ENCODE results near the gene ABHD13. TPM values are rescaled to one million over a fixed set of nuclear protein-coding genes. Genes with fewer than 3 reads are reported as not detected.

ABHD13 gene
- total RNA-seq, 1 experiment from 2014 or later: 6.2 TPM

DNA sequence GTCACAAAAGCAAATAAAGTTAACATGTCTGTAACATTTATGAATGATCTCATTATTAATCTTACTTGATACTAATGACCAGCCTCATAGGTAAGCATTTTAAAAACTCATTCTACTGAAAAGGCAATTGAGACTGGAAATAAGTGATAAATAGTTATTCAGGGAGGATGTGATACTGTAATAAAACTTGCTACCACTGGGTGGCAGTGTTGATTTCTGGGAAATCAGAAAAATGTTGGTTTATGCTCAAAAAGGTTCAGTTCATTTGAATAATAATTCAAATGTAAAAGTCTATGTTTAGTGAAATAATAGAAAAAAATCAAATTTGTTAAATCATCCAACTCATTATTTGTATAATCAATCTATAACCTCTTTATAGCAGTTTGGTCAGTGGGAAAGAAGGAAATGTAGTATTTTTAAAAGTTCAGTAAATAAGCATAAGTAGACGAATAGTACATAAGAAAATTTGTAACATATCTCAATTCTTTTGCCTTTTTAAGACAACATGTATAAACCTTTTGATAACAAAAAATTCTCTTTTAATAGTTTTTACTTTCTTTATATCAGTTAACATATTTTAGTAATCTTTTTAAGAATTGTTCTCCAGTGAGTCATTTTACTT is 9.6 kb downstream of the ABHD13 start:
- BruUV-seq (replicated peaks): no TSS peak
- Mint-ChIP-seq H3K27ac (ENCODE audit: low read depth, unreplicated experiment) (no peak overlapping the region), H3K4me1 (ENCODE audit: insufficient read depth, unreplicated experiment) (peaks cover 12% of the 10 kb centered on the region), H3K27me3 (ENCODE audit: insufficient read depth, unreplicated experiment) (no peaks in the 10 kb centered on the region), H3K36me3 (ENCODE audit: insufficient read depth, unreplicated experiment) (peaks cover 11% of the 10 kb centered on the region), H3K9me3 (ENCODE audit: unreplicated experiment) (no peaks in the 10 kb centered on the region), H3K4me3 (ENCODE audit: unreplicated experiment) (no peak overlapping the region)
- POLR2A ChIA-PET: no interaction called here
- TF ChIP-seq, protein P1, sequence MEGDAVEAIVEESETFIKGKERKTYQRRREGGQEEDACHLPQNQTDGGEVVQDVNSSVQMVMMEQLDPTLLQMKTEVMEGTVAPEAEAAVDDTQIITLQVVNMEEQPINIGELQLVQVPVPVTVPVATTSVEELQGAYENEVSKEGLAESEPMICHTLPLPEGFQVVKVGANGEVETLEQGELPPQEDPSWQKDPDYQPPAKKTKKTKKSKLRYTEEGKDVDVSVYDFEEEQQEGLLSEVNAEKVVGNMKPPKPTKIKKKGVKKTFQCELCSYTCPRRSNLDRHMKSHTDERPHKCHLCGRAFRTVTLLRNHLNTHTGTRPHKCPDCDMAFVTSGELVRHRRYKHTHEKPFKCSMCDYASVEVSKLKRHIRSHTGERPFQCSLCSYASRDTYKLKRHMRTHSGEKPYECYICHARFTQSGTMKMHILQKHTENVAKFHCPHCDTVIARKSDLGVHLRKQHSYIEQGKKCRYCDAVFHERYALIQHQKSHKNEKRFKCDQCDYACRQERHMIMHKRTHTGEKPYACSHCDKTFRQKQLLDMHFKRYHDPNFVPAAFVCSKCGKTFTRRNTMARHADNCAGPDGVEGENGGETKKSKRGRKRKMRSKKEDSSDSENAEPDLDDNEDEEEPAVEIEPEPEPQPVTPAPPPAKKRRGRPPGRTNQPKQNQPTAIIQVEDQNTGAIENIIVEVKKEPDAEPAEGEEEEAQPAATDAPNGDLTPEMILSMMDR (IDR thresholded peaks at IDR 0.05; ENCODE audit: unreplicated experiment): peak; percentile 56
- peak; percentile 46 for DNase-seq (ENCODE audit: unreplicated experiment)
- CTCF ChIA-PET: interaction anchor here (0.7 to 1.0 kb wide), 4 partner anchors 10 to 674 kb away, joined by 3 to 4 read pairs (median 4); no protein-coding TSS in a partner anchor
- intact Hi-C loops (cut with micrococcal nuclease): loop anchor here (2.0 to 5.0 kb wide), 3 partner anchors 95 to 670 kb away; no protein-coding TSS in a partner anchor

DNA sequence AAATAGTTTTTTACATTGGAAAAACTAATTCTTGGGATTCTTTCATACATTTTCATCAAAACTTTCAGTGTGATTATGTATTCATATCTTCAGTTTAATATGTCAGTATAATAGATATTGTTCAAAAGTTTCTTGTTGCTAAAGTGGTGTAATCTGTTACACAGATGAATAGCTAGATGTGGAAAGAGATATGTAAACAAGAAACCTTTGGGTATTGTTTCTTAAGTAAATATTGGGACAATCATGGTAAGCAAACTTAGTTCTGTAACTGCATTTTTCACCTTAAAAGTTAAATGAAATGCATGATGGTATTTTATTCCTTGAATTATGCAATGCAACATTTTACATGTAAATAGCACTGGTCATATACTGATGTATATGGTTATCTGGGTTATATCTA is 12.2 kb downstream of the ABHD13 start:
- no peak for DNase-seq (ENCODE audit: unreplicated experiment)
- intact Hi-C loops (cut with micrococcal nuclease): no loop called here
- peaks cover 11% of the 10 kb centered on the region for H3K36me3 Mint-ChIP-seq (ENCODE audit: insufficient read depth, unreplicated experiment)
- H3K27ac Mint-ChIP-seq (ENCODE audit: low read depth, unreplicated experiment): no peak overlapping the region
- peaks cover 8% of the 10 kb centered on the region for H3K4me1 Mint-ChIP-seq (ENCODE audit: insufficient read depth, unreplicated experiment)
- H3K27me3 Mint-ChIP-seq (ENCODE audit: insufficient read depth, unreplicated experiment): no peaks in the 10 kb centered on the region
- ChIA-PET CTCF (interaction anchor here (1.4 kb wide), 1 partner anchor 54 kb away, joined by 5 read pairs; no protein-coding TSS in a partner anchor), POLR2A (interaction anchor here (0.7 to 1.5 kb wide), 3 partner anchors 10 to 23 kb away, joined by 3 to 5 read pairs (median 4); no protein-coding TSS in a partner anchor)
- H3K9me3 Mint-ChIP-seq (ENCODE audit: unreplicated experiment): no peaks in the 10 kb centered on the region
- no peak overlapping the region for H3K4me3 Mint-ChIP-seq (ENCODE audit: unreplicated experiment)
- TF ChIP-seq, protein P1 (IDR thresholded peaks at IDR 0.05; ENCODE audit: unreplicated experiment): no peak
- BruUV-seq (replicated peaks): no TSS peak

DNA sequence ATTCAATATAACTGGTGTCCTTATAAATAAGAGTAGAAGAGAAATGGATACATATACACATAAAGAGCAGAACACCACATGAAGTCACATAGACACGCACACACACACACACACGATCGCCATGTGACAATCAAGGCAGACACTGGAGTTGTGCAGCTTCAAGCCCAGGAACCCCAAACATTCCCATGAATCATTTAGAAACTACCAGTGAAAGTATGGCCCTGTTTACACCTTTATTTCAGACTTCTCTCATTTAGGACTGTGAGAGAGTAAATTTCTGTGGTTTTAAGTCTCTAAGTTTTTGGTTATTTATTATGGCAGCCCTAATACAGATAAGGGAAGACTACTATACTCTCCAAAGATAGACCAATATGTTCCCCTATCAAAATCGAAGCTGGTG is 31.0 kb downstream of the ABHD13 start:
- Mint-ChIP-seq H3K9me3 (ENCODE audit: unreplicated experiment) (peaks cover 22% of the 10 kb centered on the region), H3K27ac (ENCODE audit: low read depth, unreplicated experiment) (no peak overlapping the region), H3K27me3 (ENCODE audit: insufficient read depth, unreplicated experiment) (no peaks in the 10 kb centered on the region), H3K4me3 (ENCODE audit: unreplicated experiment) (no peak overlapping the region), H3K4me1 (ENCODE audit: insufficient read depth, unreplicated experiment) (no peaks in the 10 kb centered on the region), H3K36me3 (ENCODE audit: insufficient read depth, unreplicated experiment) (no peaks in the 10 kb centered on the region)
- ChIA-PET POLR2A (interaction anchor here (0.7 kb wide), 1 partner anchor 17 kb away, joined by 3 read pairs; no protein-coding TSS in a partner anchor), CTCF (no interaction called here)
- TF ChIP-seq, protein P1 (IDR thresholded peaks at IDR 0.05; ENCODE audit: unreplicated experiment): no peak
- intact Hi-C loops (cut with micrococcal nuclease): no loop called here
- no peak for DNase-seq (ENCODE audit: unreplicated experiment)
- no TSS peak for BruUV-seq (replicated peaks)

DNA sequence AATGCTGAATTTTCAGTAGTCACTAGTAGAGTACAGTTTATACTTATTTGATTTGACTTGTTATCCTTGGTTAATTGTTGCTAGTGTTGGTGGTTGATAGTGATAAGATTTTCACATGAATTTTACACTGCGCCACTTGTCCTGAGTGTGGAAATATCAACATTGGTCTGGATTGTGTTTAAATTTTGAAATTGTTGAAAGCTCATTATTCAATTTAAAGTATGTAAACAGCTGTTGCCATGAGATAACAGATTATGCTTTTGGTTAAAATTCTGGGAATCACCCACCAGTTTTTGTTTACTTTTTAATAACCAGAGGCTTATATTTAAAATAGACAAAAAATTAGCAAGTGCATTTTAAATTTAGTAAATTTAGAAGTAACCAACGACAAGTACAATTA is 39.1 kb downstream of the ABHD13 start:
- POLR2A ChIA-PET: no interaction called here
- CTCF ChIA-PET: interaction anchor here (0.7 kb wide), 1 partner anchor 34 kb away, joined by 3 read pairs; no protein-coding TSS in a partner anchor
- H3K27ac Mint-ChIP-seq (ENCODE audit: low read depth, unreplicated experiment): no peak overlapping the region
- H3K9me3 Mint-ChIP-seq (ENCODE audit: unreplicated experiment): no peaks in the 10 kb centered on the region
- TF ChIP-seq, protein P1 (IDR thresholded peaks at IDR 0.05; ENCODE audit: unreplicated experiment): no peak
- no peak overlapping the region for H3K4me3 Mint-ChIP-seq (ENCODE audit: unreplicated experiment)
- no peaks in the 10 kb centered on the region for H3K4me1 Mint-ChIP-seq (ENCODE audit: insufficient read depth, unreplicated experiment)
- intact Hi-C loops (cut with micrococcal nuclease): no loop called here
- H3K36me3 Mint-ChIP-seq (ENCODE audit: insufficient read depth, unreplicated experiment): no peaks in the 10 kb centered on the region
- DNase-seq (ENCODE audit: unreplicated experiment): no peak
- no TSS peak for BruUV-seq (replicated peaks)
- H3K27me3 Mint-ChIP-seq (ENCODE audit: insufficient read depth, unreplicated experiment): no peaks in the 10 kb centered on the region
